Measurements from ENCODE around the gene MRPL18.
"Not testable (repeated sequence)": the region's sequence is repeated elsewhere in the genome, so short reads cannot be mapped to it uniquely, and the experiment has no call there.

The MRPL18 gene

DNA sequence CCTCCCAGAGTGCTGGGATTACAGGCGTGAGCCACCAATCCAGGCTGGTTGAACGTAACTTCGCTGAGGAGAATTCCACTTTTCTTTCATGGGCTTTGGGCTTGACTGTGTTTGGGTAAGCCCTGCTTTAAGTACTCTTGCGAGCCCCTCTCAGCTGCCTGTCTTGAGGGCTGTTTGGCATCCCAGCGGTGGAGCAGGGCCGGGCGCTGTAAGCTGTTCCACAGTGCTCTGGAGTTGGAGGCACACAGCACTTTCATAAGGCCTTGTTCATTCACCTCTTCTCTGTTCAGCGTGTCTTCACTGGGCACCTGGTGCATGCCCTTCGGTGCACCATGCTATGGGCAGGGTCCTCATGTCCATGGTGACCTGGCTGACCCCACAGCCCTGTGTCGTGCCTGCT, 31.5 kb downstream of the MRPL18 start:
- 92% methylated on average over 10 of the region's 10 CpGs for WGBS (ENCODE audit: insufficient coverage)
- peaks cover 0 to 2% (median 0%) of the 10 kb centered on the region in 5 experiments for H3K9me3 ChIP-seq (ENCODE audit: control extremely low read depth in 1 of 5, control insufficient read depth in 4 of 5, insufficient read depth in 2 of 5, low read depth in 1 of 5, low read length in 4 of 5)
- no peak overlapping the region for H3K4me3 ChIP-seq (ENCODE audit: control insufficient read depth in 1 of 7, extremely low read depth in 1 of 7, insufficient read depth in 4 of 7, low read depth in 2 of 7, low read length in 6 of 7)
- H3K4me1 ChIP-seq (ENCODE audit: control extremely low read depth in 1 of 4, control insufficient read depth in 4 of 4, insufficient read depth in 4 of 4, low read length in 3 of 4) = peaks cover 8 to 53% (median 45%) of the 10 kb centered on the region in 4 experiments
- H3K36me3 ChIP-seq (ENCODE audit: control insufficient read depth in 4 of 4, insufficient read depth in 4 of 4, low read length in 3 of 4) = no peaks in the 10 kb centered on the region
- no peaks in the 10 kb centered on the region for H3K27me3 ChIP-seq (replicated peaks in 2 of 5; ENCODE audit: control insufficient read depth in 4 of 5, insufficient read depth in 5 of 5, low read length in 4 of 5)
- CTCF ChIA-PET = interaction anchor here (0.8 to 2.4 kb wide), 11 partner anchors 8 to 124 kb away, joined by 3 to 12 read pairs (median 4); partner anchors contain the start of genes MRPL18 and TCP1
- no peak for DNase-seq
- POLR2A ChIA-PET = interaction anchor here (1.2 to 2.2 kb wide), 2 partner anchors 24 to 31 kb away, joined by 3 to 11 read pairs; partner anchors contain the start of gene MRPL18
- H3K27ac ChIP-seq (ENCODE audit: insufficient read depth in 1 of 2, low read depth in 1 of 2, low read length in 2 of 2, poor library complexity in 1 of 2, severe bottlenecking in 2 of 2) = no peak overlapping the region

- DNase-seq = no peak
- POLR2A ChIA-PET = no interaction called here
- Histone ChIP-seq H3K27me3 (replicated peaks in 2 of 5; ENCODE audit: control insufficient read depth in 4 of 5, insufficient read depth in 5 of 5, low read length in 4 of 5) (no peaks in the 10 kb centered on the region), H3K4me1 (ENCODE audit: control extremely low read depth in 1 of 4, control insufficient read depth in 4 of 4, insufficient read depth in 4 of 4, low read length in 3 of 4) (peaks cover 13 to 52% (median 41%) of the 10 kb centered on the region in 4 experiments), H3K27ac (ENCODE audit: insufficient read depth in 1 of 2, low read depth in 1 of 2, low read length in 2 of 2, poor library complexity in 1 of 2, severe bottlenecking in 2 of 2) (no peak overlapping the region), H3K9me3 (ENCODE audit: control extremely low read depth in 1 of 5, control insufficient read depth in 4 of 5, insufficient read depth in 2 of 5, low read depth in 1 of 5, low read length in 4 of 5) (peaks cover 0 to 2% (median 0%) of the 10 kb centered on the region in 5 experiments), H3K36me3 (ENCODE audit: control insufficient read depth in 4 of 4, insufficient read depth in 4 of 4, low read length in 3 of 4) (no peaks in the 10 kb centered on the region), H3K4me3 (ENCODE audit: control insufficient read depth in 1 of 7, extremely low read depth in 1 of 7, insufficient read depth in 4 of 7, low read depth in 2 of 7, low read length in 6 of 7) (no peak overlapping the region)
- WGBS (ENCODE audit: insufficient coverage) = 100% methylated on average over 1 of the region's 3 CpGs
- CTCF ChIA-PET = no interaction called here
Observed at GRCh38 chr6:159823953-159824352, 33.7 kb downstream of the MRPL18 start.

- 91% methylated on average over 4 of the region's 9 CpGs for WGBS (ENCODE audit: insufficient coverage)
- DNase-seq; H3K27me3 ChIP-seq (replicated peaks in 2 of 5; ENCODE audit: control insufficient read depth in 4 of 5, insufficient read depth in 5 of 5, low read length in 4 of 5); H3K27ac ChIP-seq (ENCODE audit: insufficient read depth in 1 of 2, low read depth in 1 of 2, low read length in 2 of 2, poor library complexity in 1 of 2, severe bottlenecking in 2 of 2); POLR2A ChIA-PET; CTCF ChIA-PET; H3K9me3 ChIP-seq (ENCODE audit: control extremely low read depth in 1 of 5, control insufficient read depth in 4 of 5, insufficient read depth in 2 of 5, low read depth in 1 of 5, low read length in 4 of 5); H3K4me3 ChIP-seq (ENCODE audit: control insufficient read depth in 1 of 7, extremely low read depth in 1 of 7, insufficient read depth in 4 of 7, low read depth in 2 of 7, low read length in 6 of 7); H3K36me3 ChIP-seq (ENCODE audit: control insufficient read depth in 4 of 4, insufficient read depth in 4 of 4, low read length in 3 of 4): not testable (repeated sequence)
- H3K4me1 ChIP-seq (ENCODE audit: control extremely low read depth in 1 of 4, control insufficient read depth in 4 of 4, insufficient read depth in 4 of 4, low read length in 3 of 4) = peaks cover 19 to 52% (median 41%) of the 10 kb centered on the region in 4 experiments
Observed at GRCh38 chr6:159824690-159825089, 34.4 kb downstream of the MRPL18 start.

GRCh38 chr6:159826004-159826403, 35.7 kb downstream of the MRPL18 start:
- no peaks in the 10 kb centered on the region for H3K36me3 ChIP-seq (ENCODE audit: control insufficient read depth in 4 of 4, insufficient read depth in 4 of 4, low read length in 3 of 4)
- peaks cover 0 to 2% (median 0%) of the 10 kb centered on the region in 5 experiments for H3K9me3 ChIP-seq (ENCODE audit: control extremely low read depth in 1 of 5, control insufficient read depth in 4 of 5, insufficient read depth in 2 of 5, low read depth in 1 of 5, low read length in 4 of 5)
- POLR2A ChIA-PET = no interaction called here
- H3K4me3 ChIP-seq (ENCODE audit: control insufficient read depth in 1 of 7, extremely low read depth in 1 of 7, insufficient read depth in 4 of 7, low read depth in 2 of 7, low read length in 6 of 7) = no peak overlapping the region
- H3K4me1 ChIP-seq (ENCODE audit: control extremely low read depth in 1 of 4, control insufficient read depth in 4 of 4, insufficient read depth in 4 of 4, low read length in 3 of 4) = peaks cover 18 to 51% (median 35%) of the 10 kb centered on the region in 4 experiments
- CTCF ChIA-PET = no interaction called here
- H3K27me3 ChIP-seq (replicated peaks in 2 of 5; ENCODE audit: control insufficient read depth in 4 of 5, insufficient read depth in 5 of 5, low read length in 4 of 5) = no peaks in the 10 kb centered on the region
- DNase-seq = no peak
- WGBS (ENCODE audit: insufficient coverage) = 97% methylated on average over 7 of the region's 13 CpGs
- H3K27ac ChIP-seq (ENCODE audit: insufficient read depth in 1 of 2, low read depth in 1 of 2, low read length in 2 of 2, poor library complexity in 1 of 2, severe bottlenecking in 2 of 2) = no peak overlapping the region

- H3K27me3 ChIP-seq (replicated peaks in 2 of 5; ENCODE audit: control insufficient read depth in 4 of 5, insufficient read depth in 5 of 5, low read length in 4 of 5) = no peaks in the 10 kb centered on the region
- no peak overlapping the region for H3K4me3 ChIP-seq (ENCODE audit: control insufficient read depth in 1 of 7, extremely low read depth in 1 of 7, insufficient read depth in 4 of 7, low read depth in 2 of 7, low read length in 6 of 7)
- H3K27ac ChIP-seq (ENCODE audit: insufficient read depth in 1 of 2, low read depth in 1 of 2, low read length in 2 of 2, poor library complexity in 1 of 2, severe bottlenecking in 2 of 2) = no peak overlapping the region
- peaks cover 16 to 51% (median 33%) of the 10 kb centered on the region in 4 experiments for H3K4me1 ChIP-seq (ENCODE audit: control extremely low read depth in 1 of 4, control insufficient read depth in 4 of 4, insufficient read depth in 4 of 4, low read length in 3 of 4)
- H3K36me3 ChIP-seq (ENCODE audit: control insufficient read depth in 4 of 4, insufficient read depth in 4 of 4, low read length in 3 of 4) = no peaks in the 10 kb centered on the region
- no peak for DNase-seq
- ChIA-PET CTCF (no interaction called here), POLR2A (no interaction called here)
- 92% methylated on average over 14 of the region's 16 CpGs for WGBS (ENCODE audit: insufficient coverage)
- H3K9me3 ChIP-seq (ENCODE audit: control extremely low read depth in 1 of 5, control insufficient read depth in 4 of 5, insufficient read depth in 2 of 5, low read depth in 1 of 5, low read length in 4 of 5) = peaks cover 0 to 2% (median 0%) of the 10 kb centered on the region in 5 experiments
Observed at GRCh38 chr6:159826968-159827647, 36.8 kb downstream of the MRPL18 start.

DNA sequence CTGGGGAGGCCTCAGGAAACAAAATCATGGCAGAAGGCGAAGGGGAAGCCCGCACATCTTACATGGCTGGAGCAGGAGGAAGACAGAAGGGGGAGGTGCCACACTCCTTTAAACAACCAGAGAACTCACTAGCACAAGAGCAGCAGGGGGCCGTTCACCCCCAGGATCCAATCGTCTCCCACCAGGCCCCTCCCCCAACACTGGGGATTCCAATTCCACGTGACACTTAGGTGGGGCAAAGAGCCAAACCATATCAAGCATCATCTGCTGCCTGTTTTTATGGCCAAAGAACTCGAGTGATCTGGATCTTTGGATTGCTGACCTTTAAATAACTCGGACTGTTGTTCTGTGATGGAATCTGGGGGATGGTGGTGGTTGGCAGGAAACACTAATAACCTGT, 37.8 kb downstream of the MRPL18 start:
- Histone ChIP-seq H3K9me3 (ENCODE audit: control extremely low read depth in 1 of 5, control insufficient read depth in 4 of 5, insufficient read depth in 2 of 5, low read depth in 1 of 5, low read length in 4 of 5) (peaks cover 0 to 2% (median 0%) of the 10 kb centered on the region in 5 experiments), H3K27me3 (replicated peaks in 2 of 5; ENCODE audit: control insufficient read depth in 4 of 5, insufficient read depth in 5 of 5, low read length in 4 of 5) (no peaks in the 10 kb centered on the region), H3K27ac (ENCODE audit: insufficient read depth in 1 of 2, low read depth in 1 of 2, low read length in 2 of 2, poor library complexity in 1 of 2, severe bottlenecking in 2 of 2) (no peak overlapping the region), H3K36me3 (ENCODE audit: control insufficient read depth in 4 of 4, insufficient read depth in 4 of 4, low read length in 3 of 4) (no peaks in the 10 kb centered on the region), H3K4me1 (ENCODE audit: control extremely low read depth in 1 of 4, control insufficient read depth in 4 of 4, insufficient read depth in 4 of 4, low read length in 3 of 4) (peaks cover 16 to 52% (median 37%) of the 10 kb centered on the region in 4 experiments), H3K4me3 (ENCODE audit: control insufficient read depth in 1 of 7, extremely low read depth in 1 of 7, insufficient read depth in 4 of 7, low read depth in 2 of 7, low read length in 6 of 7) (no peak overlapping the region)
- WGBS (ENCODE audit: insufficient coverage) = 81% methylated on average over 5 of the region's 7 CpGs
- peak in 2 of 3 donors; percentile 35 for DNase-seq
- ChIA-PET POLR2A (no interaction called here), CTCF (interaction anchor here (2.8 kb wide), 1 partner anchor 25 kb away, joined by 18 read pairs; no protein-coding TSS in a partner anchor)

DNA sequence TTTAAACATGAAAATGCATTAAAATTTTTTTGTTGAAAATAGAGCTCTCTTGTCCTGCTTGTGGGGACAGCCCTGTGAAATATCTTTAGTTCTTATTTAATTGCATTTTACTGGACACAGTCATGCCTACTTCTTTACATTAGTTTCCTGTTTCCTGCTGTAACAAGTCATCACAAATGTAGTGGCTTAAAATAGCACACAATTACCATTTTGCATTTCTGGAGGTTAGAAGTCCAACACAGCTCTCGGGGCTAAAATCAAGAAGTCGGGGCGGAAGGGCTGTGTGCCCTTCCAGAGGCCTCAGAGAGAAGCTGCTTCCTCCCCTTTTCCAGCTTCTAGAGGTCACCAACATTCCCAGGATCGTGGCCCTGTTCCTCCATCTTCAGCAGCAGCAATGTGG, 39.3 kb downstream of the MRPL18 start:
- no peaks in the 10 kb centered on the region for H3K36me3 ChIP-seq (ENCODE audit: control insufficient read depth in 4 of 4, insufficient read depth in 4 of 4, low read length in 3 of 4)
- peak overlapping the region in 3 of 7 experiments; percentile 6 to 55 (median 46) for H3K4me3 ChIP-seq (ENCODE audit: control insufficient read depth in 1 of 7, extremely low read depth in 1 of 7, insufficient read depth in 4 of 7, low read depth in 2 of 7, low read length in 6 of 7)
- H3K27ac ChIP-seq (ENCODE audit: insufficient read depth in 1 of 2, low read depth in 1 of 2, low read length in 2 of 2, poor library complexity in 1 of 2, severe bottlenecking in 2 of 2) = no peak overlapping the region
- CTCF ChIA-PET = interaction anchor here (1.1 to 2.8 kb wide), 6 partner anchors 9 to 38 kb away, joined by 3 to 18 read pairs (median 6); no protein-coding TSS in a partner anchor
- DNase-seq = peak in 2 of 3 donors; percentile 40 to 43
- H3K4me1 ChIP-seq (ENCODE audit: control extremely low read depth in 1 of 4, control insufficient read depth in 4 of 4, insufficient read depth in 4 of 4, low read length in 3 of 4) = peaks cover 24 to 66% (median 51%) of the 10 kb centered on the region in 4 experiments
- POLR2A ChIA-PET = interaction anchor here (0.6 kb wide), 1 partner anchor 136 kb away, joined by 3 read pairs; no protein-coding TSS in a partner anchor
- H3K9me3 ChIP-seq (ENCODE audit: control extremely low read depth in 1 of 5, control insufficient read depth in 4 of 5, insufficient read depth in 2 of 5, low read depth in 1 of 5, low read length in 4 of 5) = peaks cover 0 to 2% (median 0%) of the 10 kb centered on the region in 5 experiments
- H3K27me3 ChIP-seq (replicated peaks in 2 of 5; ENCODE audit: control insufficient read depth in 4 of 5, insufficient read depth in 5 of 5, low read length in 4 of 5) = no peaks in the 10 kb centered on the region
- WGBS (ENCODE audit: insufficient coverage) = 38% methylated on average over 4 of the region's 4 CpGs

All from common myeloid progenitor, CD34-positive (primary cell).